ENCODE results near the gene TBX19.

The TBX19 gene

GRCh38 chr1:168304865-168305264 lies 24.2 kb downstream of the TBX19 start:
- TF ChIP-seq IKZF3 (tag by site-specific recombination; IDR thresholded peaks at IDR 0.05) (no peak), ZNF610 (tag by site-specific recombination; IDR thresholded peaks at IDR 0.05; ENCODE audit: borderline replicate concordance) (peak; percentile 67; the same call in 1 of the 2 replicates)
- Histone ChIP-seq H3K36me3 (ENCODE audit: control insufficient read depth in 2 of 2, insufficient read depth in 1 of 2, low read length in 2 of 2) (no peaks in the 10 kb centered on the region), H3K4me1 (ENCODE audit: control insufficient read depth, insufficient read depth, low read length) (no peaks in the 10 kb centered on the region), H3K27ac (ENCODE audit: extremely low read depth, low read depth, low read length) (no peak overlapping the region), H3K4me3 (ENCODE audit: low read depth, low read length) (no peak overlapping the region), H3K9me3 (ENCODE audit: control insufficient read depth, insufficient read depth, low read depth, low read length) (no peaks in the 10 kb centered on the region)
- POLR2A ChIA-PET, result no interaction called here
- CTCF ChIA-PET, result interaction anchor here (1.3 to 1.7 kb wide), 2 partner anchors 18 to 70 kb away, joined by 4 to 10 read pairs; no protein-coding TSS in a partner anchor

- POLR2A ChIA-PET, result interaction anchor here (0.6 kb wide), 1 partner anchor 385 kb away, joined by 3 read pairs; no protein-coding TSS in a partner anchor
- H3K9me3 ChIP-seq (ENCODE audit: control insufficient read depth, insufficient read depth, low read depth, low read length), result no peaks in the 10 kb centered on the region
- CTCF ChIA-PET, result interaction anchor here (1.3 to 2.2 kb wide), 3 partner anchors 23 to 78 kb away, joined by 3 to 7 read pairs (median 5); no protein-coding TSS in a partner anchor
- H3K4me3 ChIP-seq (ENCODE audit: low read depth, low read length), result no peak overlapping the region
- H3K4me1 ChIP-seq (ENCODE audit: control insufficient read depth, insufficient read depth, low read length), result no peaks in the 10 kb centered on the region
- no peak for TF ChIP-seq ZNF155 (tag by site-specific recombination; IDR thresholded peaks at IDR 0.05)
- no peak for TF ChIP-seq ZNF560 (tag by site-specific recombination; IDR thresholded peaks at IDR 0.05; ENCODE audit: borderline replicate concordance)
- no peak for TF ChIP-seq ZBTB11 (tag by site-specific recombination; conservative IDR thresholded peaks at IDR 0.05; ENCODE audit: low read depth)
- TF ChIP-seq KLF1 (tag by site-specific recombination; IDR thresholded peaks at IDR 0.05), result no peak
- TF ChIP-seq ZNF664 (tag by site-specific recombination; IDR thresholded peaks at IDR 0.05), result no peak
- TF ChIP-seq ZNF670 (tag by site-specific recombination; IDR thresholded peaks at IDR 0.05; ENCODE audit: low read depth), result no peak
- no peak for TF ChIP-seq ZNF518A (tag by site-specific recombination; conservative IDR thresholded peaks at IDR 0.05; ENCODE audit: low read depth)
- H3K27ac ChIP-seq (ENCODE audit: extremely low read depth, low read depth, low read length), result no peak overlapping the region
- no peaks in the 10 kb centered on the region for H3K36me3 ChIP-seq (ENCODE audit: control insufficient read depth in 2 of 2, insufficient read depth in 1 of 2, low read length in 2 of 2)
Measured at GRCh38 chr1:168312718-168313604, 32.3 kb downstream of the TBX19 start.

- H3K27ac ChIP-seq (ENCODE audit: extremely low read depth, low read depth, low read length), result no peak overlapping the region
- H3K4me1 ChIP-seq (ENCODE audit: control insufficient read depth, insufficient read depth, low read length), result no peaks in the 10 kb centered on the region
- H3K4me3 ChIP-seq (ENCODE audit: low read depth, low read length), result no peak overlapping the region
- POLR2A ChIA-PET, result no interaction called here
- H3K9me3 ChIP-seq (ENCODE audit: control insufficient read depth, insufficient read depth, low read depth, low read length), result no peaks in the 10 kb centered on the region
- CTCF ChIA-PET, result interaction anchor here (0.7 to 1.1 kb wide), 2 partner anchors 15 to 287 kb away, joined by 3 to 4 read pairs; no protein-coding TSS in a partner anchor
- no peaks in the 10 kb centered on the region for H3K36me3 ChIP-seq (ENCODE audit: control insufficient read depth in 2 of 2, insufficient read depth in 1 of 2, low read length in 2 of 2)
- TF ChIP-seq BCL11A (tag by site-specific recombination; IDR thresholded peaks at IDR 0.05; ENCODE audit: low read depth) (no peak), ZBTB48 (tag by site-specific recombination; IDR thresholded peaks at IDR 0.05) (no peak), ZNF473 (tag by site-specific recombination; IDR thresholded peaks at IDR 0.05) (no peak), ZNF776 (tag by site-specific recombination; IDR thresholded peaks at IDR 0.05; ENCODE audit: borderline replicate concordance) (no peak), ZNF335 (tag by site-specific recombination; conservative IDR thresholded peaks at IDR 0.05) (no peak), KLF8 (tag by site-specific recombination; IDR thresholded peaks at IDR 0.05) (no peak), ZNF660 (tag by site-specific recombination; IDR thresholded peaks at IDR 0.05) (no peak), ZNF157 (tag by site-specific recombination; IDR thresholded peaks at IDR 0.05) (no peak), KLF9 (tag by site-specific recombination; IDR thresholded peaks at IDR 0.05; ENCODE audit: low read depth) (no peak), ZNF140 (tag by site-specific recombination; IDR thresholded peaks at IDR 0.05) (no peak), ZNF645 (tag by site-specific recombination; IDR thresholded peaks at IDR 0.05) (no peak), ZNF654 (tag by site-specific recombination; IDR thresholded peaks at IDR 0.05; ENCODE audit: low read depth) (no peak), ZNF521 (tag by site-specific recombination; IDR thresholded peaks at IDR 0.05) (no peak)
Measured at GRCh38 chr1:168316142-168316541, 35.5 kb downstream of the TBX19 start.
